CD4-positive, alpha-beta memory T cell (primary cell): Measurements from ENCODE around the gene ADGRG6. TPM values are rescaled to one million over a fixed set of nuclear protein-coding genes. Genes with fewer than 3 reads are reported as not detected.

ENCODE experiments used
- CTCF ChIA-PET: fragments of 350-600 bp; sonication (Branson Sonifier 250); formaldehyde crosslinking; loops from one replicate; lab custom pipeline; 2021; ENCODE audit warnings: inconsistent platforms; ENCODE audit not compliant: partially characterized antibody; lab: Charles Lee
- POLR2A ChIA-PET: fragments of 350-600 bp; sonication (Branson Sonifier 250); formaldehyde crosslinking; loops from one replicate; lab custom pipeline; 2021; ENCODE audit not compliant: partially characterized antibody; lab: Charles Lee
- DNase-seq, 5 donors: peaks; one replicate each; pipeline versions ENCODE4 v3.0.0 to v3.0.0-alpha.2; 2020 to 2022; ENCODE audit warnings: mixed read lengths in 1 of 5
- H3K27ac ChIP-seq: one replicate; pipeline ENCODE4 v1.7.0; 2013; ENCODE audit warnings: low read depth, low read length
- H3K27me3 ChIP-seq: 2 replicates; pipeline ENCODE4 v1.7.0; 2013; ENCODE audit warnings: mild to moderate bottlenecking, low read length, moderate library complexity; ENCODE audit not compliant: insufficient read depth
- H3K36me3 ChIP-seq: 2 replicates; pipeline ENCODE4 v1.7.0; 2013; ENCODE audit warnings: mild to moderate bottlenecking, low read length, moderate library complexity; ENCODE audit not compliant: insufficient read depth
- H3K4me1 ChIP-seq: 2 replicates; pipeline ENCODE4 v1.7.0; 2013; ENCODE audit warnings: mild to moderate bottlenecking, low read length, moderate library complexity; ENCODE audit not compliant: insufficient read depth
- H3K4me3 ChIP-seq, 2 donors: one replicate each; pipeline ENCODE4 v1.7.0; 2013; ENCODE audit warnings: low read length in 2 of 2, mild to moderate bottlenecking in 1 of 2
- H3K9me3 ChIP-seq, 2 donors: one replicate each; pipeline ENCODE4 v1.7.0; 2013; ENCODE audit warnings: low read length in 2 of 2, control low read depth in 1 of 2; ENCODE audit not compliant: control insufficient read depth in 1 of 2
- H3K27ac Mint-ChIP-seq, 7 donors: one replicate each; pipeline ENCODE4 v1.8.0; 2020 to 2021; ENCODE audit warnings: mixed read lengths in 7 of 7, mild to moderate bottlenecking in 6 of 7, inconsistent platforms in 3 of 7, moderate library complexity in 3 of 7
- H3K27me3 Mint-ChIP-seq, 2 donors: one replicate each; pipeline ENCODE4 v1.8.0; 2020 to 2021; ENCODE audit warnings: mixed read lengths in 2 of 2
- H3K36me3 Mint-ChIP-seq, 2 donors: one replicate each; pipeline ENCODE4 v1.8.0; 2020 to 2021; ENCODE audit warnings: mixed read lengths in 2 of 2, inconsistent platforms in 1 of 2, mild to moderate bottlenecking in 1 of 2
- H3K4me1 Mint-ChIP-seq, 4 donors: one replicate each; pipeline ENCODE4 v1.8.0; 2020 to 2021; ENCODE audit warnings: mixed read lengths in 4 of 4, mild to moderate bottlenecking in 1 of 4
- H3K4me3 Mint-ChIP-seq, 8 donors: one replicate each; pipeline ENCODE4 v1.8.0; 2020 to 2021; ENCODE audit warnings: mixed read lengths in 8 of 8, mild to moderate bottlenecking in 7 of 8, moderate library complexity in 6 of 8, inconsistent platforms in 3 of 8
- H3K9me3 Mint-ChIP-seq, 8 donors: one replicate each; pipeline ENCODE4 v1.8.0; 2020 to 2021; ENCODE audit warnings: mixed read lengths in 8 of 8, mild to moderate bottlenecking in 5 of 8, inconsistent platforms in 3 of 8, moderate library complexity in 1 of 8
- intact Hi-C: fragments of 100-400 bp; cut with micrococcal nuclease; formaldehyde crosslinking; loops from one replicate; pipeline ENCODE4 v1.15.1; 2023
- polyA plus RNA-seq, 2 donors: library from polyadenylated mRNA; unstranded; fragments of 300-500 nt; fragmentation: Illumina TruSeq; gene quantifications; one replicate each; pipeline ENCODE4 v1.2.3, GENCODE V29; 2021
- total RNA-seq, 2 experiments: library from RNA; stranded (reverse); gene quantifications; one replicate each; pipeline ENCODE4 v1.2.3, GENCODE V29; 2021

Gene ADGRG6
- total and polyA plus RNA-seq, 4 experiments from 2014 or later, result 0.22 to 0.47 TPM; not detected in 2

DNA sequence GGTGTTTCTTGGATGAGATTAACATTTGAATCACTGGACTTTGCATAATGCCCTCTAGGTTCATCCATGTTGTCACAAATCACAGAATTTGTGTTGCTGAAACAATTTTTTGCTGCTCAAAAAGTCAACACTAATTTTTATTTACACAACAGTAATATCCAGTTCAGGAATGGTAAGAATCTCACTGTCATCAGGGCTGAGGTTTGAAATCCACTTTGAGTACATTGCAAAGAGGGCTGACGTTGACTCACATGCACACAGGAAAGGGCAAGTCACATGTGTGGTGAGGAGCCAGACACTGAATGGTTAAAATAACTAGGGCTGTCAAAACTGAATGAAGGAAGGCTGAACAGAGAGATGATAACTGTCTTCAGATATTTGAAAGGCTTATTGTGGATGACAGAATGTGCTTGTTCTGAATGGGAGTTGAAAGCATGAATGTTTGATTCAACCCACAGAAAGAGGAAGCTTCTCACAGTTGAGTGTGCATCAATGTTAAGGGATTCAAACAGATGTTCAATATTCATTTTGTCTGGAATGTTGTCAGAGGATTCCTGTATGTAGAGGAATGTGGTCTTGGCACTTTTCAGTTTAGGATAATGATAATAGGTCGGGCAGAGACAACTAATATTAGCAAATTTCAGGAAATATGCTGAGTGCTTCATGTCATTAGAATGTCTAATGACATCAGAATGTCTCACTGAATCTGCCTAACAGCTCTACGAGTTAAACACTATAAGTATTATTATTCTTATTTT, 3.6 kb upstream of the ADGRG6 start:
- H3K27me3 Mint-ChIP-seq, result peaks cover 21 to 24% of the 10 kb centered on the region in 2 donors
- POLR2A ChIA-PET, result no interaction called here

DNA sequence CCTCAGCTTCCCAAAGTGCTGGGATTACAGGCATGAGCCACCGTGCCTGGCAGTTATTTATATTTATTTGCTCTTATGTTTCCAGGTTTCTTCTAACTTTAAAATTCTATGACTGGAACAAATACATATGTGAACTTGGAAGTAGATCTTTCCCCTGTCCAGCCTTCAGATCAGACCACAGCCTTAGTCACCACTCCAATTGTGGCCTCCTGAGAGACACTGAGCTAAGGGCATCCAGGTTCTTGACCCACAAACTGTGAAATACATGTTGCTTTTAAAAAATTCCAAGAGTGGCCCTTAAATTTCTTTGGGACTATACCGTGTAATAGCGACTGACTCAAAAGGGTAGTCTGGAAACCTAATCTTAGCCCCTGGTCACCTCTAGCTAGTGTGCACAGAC, 1.5 kb upstream of the ADGRG6 start:
- Mint-ChIP-seq H3K36me3 (no peaks in the 10 kb centered on the region), H3K27me3 (peaks cover 18% of the 10 kb centered on the region in 2 donors), H3K4me1 (peaks cover 6 to 20% (median 10%) of the 10 kb centered on the region in 4 donors), H3K9me3 (peaks cover 0 to 2% (median 0%) of the 10 kb centered on the region in 8 donors), H3K4me3 (peak overlapping the region in 1 of 8 donors; percentile 14), H3K27ac (no peak overlapping the region)
- Histone ChIP-seq H3K9me3 (no peaks in the 10 kb centered on the region), H3K4me1 (no peaks in the 10 kb centered on the region), H3K4me3 (no peak overlapping the region), H3K27ac (no peak overlapping the region), H3K36me3 (no peaks in the 10 kb centered on the region), H3K27me3 (no peaks in the 10 kb centered on the region)
- intact Hi-C loops, result no loop called here
- POLR2A ChIA-PET, result no interaction called here
- CTCF ChIA-PET, result no interaction called here
- DNase-seq, result no peak

More for the DNA sequence above, 3.6 kb upstream of the ADGRG6 start:
- Mint-ChIP-seq H3K4me1 (peaks cover 6 to 18% (median 8%) of the 10 kb centered on the region in 4 donors), H3K4me3 (no peak overlapping the region), H3K9me3 (peaks cover 0 to 2% (median 0%) of the 10 kb centered on the region in 8 donors), H3K27ac (no peak overlapping the region), H3K36me3 (no peaks in the 10 kb centered on the region)
- Histone ChIP-seq H3K27ac (no peak overlapping the region), H3K9me3 (no peaks in the 10 kb centered on the region), H3K4me1 (no peaks in the 10 kb centered on the region), H3K36me3 (no peaks in the 10 kb centered on the region), H3K27me3 (no peaks in the 10 kb centered on the region), H3K4me3 (no peak overlapping the region)
- CTCF ChIA-PET, result no interaction called here
- no peak for DNase-seq
- intact Hi-C loops, result no loop called here

DNA sequence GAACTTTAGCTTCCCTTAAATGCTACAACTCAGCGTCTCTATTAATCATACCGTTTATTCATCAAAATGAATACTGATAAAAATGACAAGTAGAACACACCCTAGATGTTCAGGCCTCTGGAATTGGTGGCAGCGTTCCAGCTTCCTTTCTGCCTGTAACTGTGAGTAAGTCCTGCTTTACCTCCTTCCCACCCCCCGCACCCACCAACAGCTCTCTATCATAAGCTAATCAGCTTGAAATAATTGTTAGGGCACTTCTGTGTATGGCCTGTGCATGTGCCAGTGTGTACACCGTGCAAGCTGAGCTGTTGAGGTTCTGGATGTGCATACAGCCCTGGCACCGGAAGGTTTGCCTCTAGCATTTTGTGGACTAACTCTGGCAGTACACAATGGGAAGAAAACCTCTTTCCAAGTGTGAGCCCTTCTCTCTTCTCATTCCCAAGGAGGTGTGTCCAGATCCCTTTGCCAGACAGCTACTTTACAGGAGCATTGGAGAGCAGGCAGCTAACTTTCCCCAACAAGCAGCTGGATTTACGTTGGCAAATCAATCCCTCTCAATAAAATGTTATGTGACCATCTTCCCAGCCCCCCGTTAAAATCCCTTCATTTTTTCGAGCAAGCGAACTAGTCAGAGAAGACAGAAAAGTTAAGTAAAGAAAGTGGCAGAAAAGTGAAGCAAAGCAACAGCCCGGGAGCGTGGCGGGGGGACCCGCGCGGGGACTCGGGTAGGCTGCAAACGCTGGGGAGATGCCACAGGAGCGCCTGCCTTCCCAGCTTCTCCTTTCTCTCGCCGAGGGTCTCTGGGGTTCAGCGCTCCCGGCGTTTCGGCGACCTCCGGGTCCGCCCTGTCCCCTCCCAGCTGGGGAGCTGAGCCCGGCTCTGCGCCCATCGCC, 803 bp upstream of the ADGRG6 start:
- intact Hi-C loops, result no loop called here
- Mint-ChIP-seq H3K9me3 (peaks cover 0 to 2% (median 0%) of the 10 kb centered on the region in 8 donors), H3K27ac (no peak overlapping the region), H3K4me3 (peak overlapping the region; percentile 21 to 79 (median 66)), H3K36me3 (no peaks in the 10 kb centered on the region), H3K4me1 (peaks cover 6 to 20% (median 10%) of the 10 kb centered on the region in 4 donors), H3K27me3 (peaks cover 17 to 18% of the 10 kb centered on the region in 2 donors)
- ChIA-PET CTCF (interaction anchor here (0.6 kb wide), 1 partner anchor 1051 kb away, joined by 3 read pairs; no protein-coding TSS in a partner anchor), POLR2A (no interaction called here)
- Histone ChIP-seq H3K9me3 (no peaks in the 10 kb centered on the region), H3K4me1 (no peaks in the 10 kb centered on the region), H3K27me3 (no peaks in the 10 kb centered on the region), H3K27ac (no peak overlapping the region), H3K4me3 (no peak overlapping the region), H3K36me3 (no peaks in the 10 kb centered on the region)
- DNase-seq, result no peak

DNA sequence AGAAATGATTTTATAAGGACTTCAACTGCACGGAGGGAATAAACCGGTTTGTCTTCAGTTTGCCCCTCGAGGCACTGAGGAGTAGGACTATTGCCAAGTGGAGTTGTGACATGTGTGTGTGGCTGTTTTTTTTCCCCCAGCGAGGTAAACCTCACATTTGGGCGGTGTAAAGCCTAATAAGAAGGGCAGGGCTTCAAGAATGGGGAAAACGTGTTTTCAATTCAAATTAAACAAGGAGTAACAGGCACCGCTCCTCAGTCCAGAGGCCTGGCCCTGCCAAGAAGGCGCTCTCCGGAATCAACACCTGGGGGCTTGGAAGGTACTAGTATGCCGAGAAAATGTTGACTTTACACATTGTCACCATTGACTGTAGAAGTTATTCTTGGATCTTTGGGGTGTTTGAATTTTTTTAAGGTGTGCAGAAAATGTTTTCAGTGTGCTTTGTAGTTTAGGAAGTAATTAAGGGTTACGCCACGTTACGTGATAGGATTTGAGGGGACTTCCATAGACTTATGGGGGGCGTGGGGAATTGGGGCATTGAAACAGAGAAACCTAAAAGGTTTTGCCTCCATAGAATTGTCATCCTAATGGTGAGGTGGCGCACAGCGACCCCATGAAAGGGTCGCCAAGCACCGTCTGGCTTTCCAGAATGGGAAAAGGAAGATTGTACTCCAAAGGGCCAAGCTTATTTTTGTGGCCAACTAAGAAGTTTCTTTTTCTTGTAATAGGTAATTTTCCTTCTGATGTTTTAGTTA, 791 bp downstream of the ADGRG6 start:
- Mint-ChIP-seq H3K27me3 (peaks cover 17 to 18% of the 10 kb centered on the region in 2 donors), H3K4me1 (peaks cover 6 to 20% (median 10%) of the 10 kb centered on the region in 4 donors), H3K9me3 (peaks cover 0 to 2% (median 0%) of the 10 kb centered on the region in 8 donors), H3K4me3 (peak overlapping the region; percentile 23 to 82 (median 71)), H3K36me3 (no peaks in the 10 kb centered on the region), H3K27ac (no peak overlapping the region)
- Histone ChIP-seq H3K27me3 (no peaks in the 10 kb centered on the region), H3K36me3 (no peaks in the 10 kb centered on the region), H3K4me1 (no peaks in the 10 kb centered on the region), H3K4me3 (no peak overlapping the region), H3K27ac (no peak overlapping the region), H3K9me3 (no peaks in the 10 kb centered on the region)
- CTCF ChIA-PET, result no interaction called here
- DNase-seq, result no peak
- POLR2A ChIA-PET, result no interaction called here
- intact Hi-C loops, result no loop called here

DNA sequence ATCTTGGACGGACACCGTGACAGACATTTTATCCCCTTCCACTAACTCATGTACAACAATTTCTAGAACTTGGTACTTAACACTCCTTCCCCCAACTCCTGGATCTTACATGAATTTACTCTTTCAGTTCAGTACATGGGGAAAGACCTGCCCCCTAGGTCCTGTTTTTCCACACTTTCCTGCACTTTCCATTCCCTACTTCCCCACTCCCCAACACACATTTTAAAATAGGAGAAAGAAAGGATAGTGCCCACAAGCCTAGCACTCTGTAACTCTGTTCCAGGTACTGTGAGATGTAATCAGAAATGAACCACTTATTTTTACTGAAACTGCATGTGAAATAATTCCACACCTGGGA, 1.3 kb downstream of the ADGRG6 start:
- ChIA-PET POLR2A (no interaction called here), CTCF (no interaction called here)
- Histone ChIP-seq H3K9me3 (no peaks in the 10 kb centered on the region), H3K4me3 (no peak overlapping the region), H3K27me3 (no peaks in the 10 kb centered on the region), H3K27ac (no peak overlapping the region), H3K4me1 (no peaks in the 10 kb centered on the region), H3K36me3 (no peaks in the 10 kb centered on the region)
- Mint-ChIP-seq H3K4me3 (peak overlapping the region in 5 of 8 donors; percentile 14 to 56 (median 42)), H3K9me3 (peaks cover 0 to 2% (median 0%) of the 10 kb centered on the region in 8 donors), H3K4me1 (peaks cover 6 to 20% (median 10%) of the 10 kb centered on the region in 4 donors), H3K36me3 (no peaks in the 10 kb centered on the region), H3K27me3 (peaks cover 16 to 17% of the 10 kb centered on the region in 2 donors), H3K27ac (no peak overlapping the region)
- DNase-seq, result no peak
- intact Hi-C loops, result no loop called here

DNA sequence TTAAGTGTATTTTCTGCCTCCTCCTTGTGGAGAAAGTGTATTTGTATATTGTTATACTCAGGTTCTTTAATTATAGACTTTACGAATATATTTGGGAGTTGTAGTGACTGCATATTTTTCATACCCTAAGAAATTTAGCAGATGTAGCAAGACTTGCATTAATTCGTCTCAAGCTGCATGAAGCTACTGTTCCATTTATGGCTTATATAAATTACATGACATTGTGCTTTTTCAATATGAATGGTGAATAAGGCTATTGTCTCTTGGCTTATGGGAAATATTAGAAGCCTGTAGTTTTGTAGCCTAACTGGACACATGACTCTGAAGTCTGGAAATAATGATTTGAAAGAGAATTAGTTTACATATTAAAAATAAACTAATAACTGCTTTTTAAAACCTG, 2.4 kb downstream of the ADGRG6 start:
- H3K9me3 ChIP-seq, result no peaks in the 10 kb centered on the region
- Mint-ChIP-seq H3K9me3 (peaks cover 0 to 2% (median 0%) of the 10 kb centered on the region in 8 donors), H3K4me3 (no peak overlapping the region), H3K27ac (no peak overlapping the region), H3K27me3 (peaks cover 15 to 18% of the 10 kb centered on the region in 2 donors), H3K4me1 (peaks cover 6 to 20% (median 10%) of the 10 kb centered on the region in 4 donors), H3K36me3 (no peaks in the 10 kb centered on the region)
- no peaks in the 10 kb centered on the region for H3K27me3 ChIP-seq
- H3K4me1 ChIP-seq, result no peaks in the 10 kb centered on the region
- H3K36me3 ChIP-seq, result no peaks in the 10 kb centered on the region
- no peak overlapping the region for H3K27ac ChIP-seq
- intact Hi-C loops, result no loop called here
- POLR2A ChIA-PET, result no interaction called here
- CTCF ChIA-PET, result no interaction called here
- H3K4me3 ChIP-seq, result no peak overlapping the region
- no peak for DNase-seq
